ENCODE results near the gene MAFG. TPM values are rescaled to one million over a fixed set of nuclear protein-coding genes. Genes with fewer than 3 reads are reported as not detected.

MAFG gene
- polyA plus RNA-seq, 3 donors from 2014 or later: 1.1 to 4.8 (median 1.3) TPM

GRCh38 chr17:81909966-81910839, 17.3 kb downstream of the MAFG start:
- Mint-ChIP-seq H3K27ac (peak overlapping the region in 5 of 6 donors; percentile 34 to 87 (median 82)), H3K4me3 (peak overlapping the region; percentile 86 to 90 (median 87)), H3K4me1 (peaks cover 0 to 10% of the 10 kb centered on the region in 2 donors), H3K9me3 (no peaks in the 10 kb centered on the region), H3K27me3 (ENCODE audit: low read depth in 3 of 3) (peaks cover 3 to 15% (median 4%) of the 10 kb centered on the region in 3 donors), H3K36me3 (peaks cover 0 to 8% (median 5%) of the 10 kb centered on the region in 3 donors)
- DNase-seq: no peak

- H3K27me3 Mint-ChIP-seq (ENCODE audit: low read depth in 3 of 3): peaks cover 3 to 15% (median 4%) of the 10 kb centered on the region in 3 donors
- H3K4me3 Mint-ChIP-seq: peak overlapping the region in 3 of 5 donors; percentile 56 to 88 (median 87)
- H3K27ac Mint-ChIP-seq: no peak overlapping the region
- peaks cover 0 to 8% (median 5%) of the 10 kb centered on the region in 3 donors for H3K36me3 Mint-ChIP-seq
- no peaks in the 10 kb centered on the region for H3K9me3 Mint-ChIP-seq
- H3K4me1 Mint-ChIP-seq: peaks cover 0 to 8% of the 10 kb centered on the region in 2 donors
- no peak for DNase-seq
These were observed 18.3 kb downstream of the MAFG start for GRCh38 chr17:81909231-81909630.

- Mint-ChIP-seq H3K27ac (no peak overlapping the region), H3K36me3 (peaks cover 0 to 8% (median 5%) of the 10 kb centered on the region in 3 donors), H3K9me3 (no peaks in the 10 kb centered on the region), H3K4me3 (no peak overlapping the region), H3K27me3 (ENCODE audit: low read depth in 3 of 3) (peaks cover 3 to 15% (median 4%) of the 10 kb centered on the region in 3 donors), H3K4me1 (peaks cover 0 to 8% of the 10 kb centered on the region in 2 donors)
- DNase-seq: no peak
These were observed 18.7 kb downstream of the MAFG start for GRCh38 chr17:81908793-81909192.

GRCh38 chr17:81907219-81908145, 20.1 kb downstream of the MAFG start:
- H3K36me3 Mint-ChIP-seq: no peaks in the 10 kb centered on the region
- no peak overlapping the region for H3K27ac Mint-ChIP-seq
- no peak overlapping the region for H3K4me3 Mint-ChIP-seq
- H3K9me3 Mint-ChIP-seq: no peaks in the 10 kb centered on the region
- H3K27me3 Mint-ChIP-seq (ENCODE audit: low read depth in 3 of 3): peaks cover 1 to 11% (median 3%) of the 10 kb centered on the region in 3 donors
- DNase-seq: no peak
- peaks cover 0 to 8% of the 10 kb centered on the region in 2 donors for H3K4me1 Mint-ChIP-seq

- DNase-seq: no peak
- Mint-ChIP-seq H3K4me3 (no peak overlapping the region), H3K4me1 (peaks cover 0 to 6% of the 10 kb centered on the region in 2 donors), H3K27ac (no peak overlapping the region), H3K27me3 (ENCODE audit: low read depth in 3 of 3) (peaks cover 0 to 10% (median 2%) of the 10 kb centered on the region in 3 donors), H3K9me3 (no peaks in the 10 kb centered on the region), H3K36me3 (no peaks in the 10 kb centered on the region)
These were observed 20.9 kb downstream of the MAFG start for GRCh38 chr17:81906476-81907218.

GRCh38 chr17:81905993-81906392, 21.5 kb downstream of the MAFG start:
- DNase-seq: no peak
- no peak overlapping the region for H3K4me3 Mint-ChIP-seq
- no peak overlapping the region for H3K27ac Mint-ChIP-seq
- peaks cover 0 to 3% (median under 1%) of the 10 kb centered on the region in 3 donors for H3K36me3 Mint-ChIP-seq
- peaks cover 0 to 8% (median 0%) of the 10 kb centered on the region in 3 donors for H3K27me3 Mint-ChIP-seq (ENCODE audit: low read depth in 3 of 3)
- H3K9me3 Mint-ChIP-seq: no peaks in the 10 kb centered on the region
- peaks cover 1 to 6% of the 10 kb centered on the region in 2 donors for H3K4me1 Mint-ChIP-seq

- H3K4me3 Mint-ChIP-seq: no peak overlapping the region
- H3K9me3 Mint-ChIP-seq: no peaks in the 10 kb centered on the region
- H3K36me3 Mint-ChIP-seq: peaks cover 0 to 7% (median 4%) of the 10 kb centered on the region in 3 donors
- no peak overlapping the region for H3K27ac Mint-ChIP-seq
- DNase-seq: no peak
- H3K4me1 Mint-ChIP-seq: peaks cover 6 to 9% of the 10 kb centered on the region in 2 donors
- H3K27me3 Mint-ChIP-seq (ENCODE audit: low read depth in 3 of 3): peaks cover 0 to 7% (median 0%) of the 10 kb centered on the region in 3 donors
These were observed 22.1 kb downstream of the MAFG start for GRCh38 chr17:81905424-81905875.

GRCh38 chr17:81904600-81905423, 22.7 kb downstream of the MAFG start:
- no peak for DNase-seq
- Mint-ChIP-seq H3K4me1 (peaks cover 6% of the 10 kb centered on the region in 2 donors), H3K4me3 (no peak overlapping the region), H3K9me3 (no peaks in the 10 kb centered on the region), H3K36me3 (peaks cover 0 to 12% (median 8%) of the 10 kb centered on the region in 3 donors), H3K27me3 (ENCODE audit: low read depth in 3 of 3) (peaks cover 0 to 3% (median 0%) of the 10 kb centered on the region in 3 donors), H3K27ac (no peak overlapping the region)

GRCh38 chr17:81903896-81904599, 23.5 kb downstream of the MAFG start:
- H3K4me1 Mint-ChIP-seq: peaks cover 2 to 6% of the 10 kb centered on the region in 2 donors
- no peak overlapping the region for H3K27ac Mint-ChIP-seq
- DNase-seq: no peak
- H3K9me3 Mint-ChIP-seq: no peaks in the 10 kb centered on the region
- no peak overlapping the region for H3K4me3 Mint-ChIP-seq
- H3K36me3 Mint-ChIP-seq: peaks cover 0 to 13% (median 8%) of the 10 kb centered on the region in 3 donors
- H3K27me3 Mint-ChIP-seq (ENCODE audit: low read depth in 3 of 3): peaks cover 0 to 3% (median 0%) of the 10 kb centered on the region in 3 donors

- no peak overlapping the region for H3K4me3 Mint-ChIP-seq
- DNase-seq: no peak
These were observed 24.1 kb downstream of the MAFG start for GRCh38 chr17:81903415-81903831.

GRCh38 chr17:81902653-81903414, 24.7 kb downstream of the MAFG start:
- Mint-ChIP-seq H3K4me1 (peaks cover 2 to 6% of the 10 kb centered on the region in 2 donors), H3K4me3 (no peak overlapping the region), H3K9me3 (no peaks in the 10 kb centered on the region), H3K36me3 (peaks cover 0 to 13% (median 8%) of the 10 kb centered on the region in 3 donors), H3K27me3 (ENCODE audit: low read depth in 3 of 3) (peaks cover 0 to 3% (median 0%) of the 10 kb centered on the region in 3 donors), H3K27ac (no peak overlapping the region)
- no peak for DNase-seq

More at GRCh38 chr17:81903415-81903831, 24.1 kb downstream of the MAFG start:
- Mint-ChIP-seq H3K4me1 (peaks cover 2 to 6% of the 10 kb centered on the region in 2 donors), H3K27me3 (ENCODE audit: low read depth in 3 of 3) (peaks cover 0 to 3% (median 0%) of the 10 kb centered on the region in 3 donors), H3K27ac (no peak overlapping the region), H3K9me3 (no peaks in the 10 kb centered on the region), H3K36me3 (peaks cover 0 to 13% (median 8%) of the 10 kb centered on the region in 3 donors)
